ENCODE data around the gene RDH14. TPM values are rescaled to one million over a fixed set of nuclear protein-coding genes. Genes with fewer than 3 reads are reported as not detected.

The RDH14 gene
- total and polyA plus RNA-seq, 2 of the 4 experiments (the other 2 are of a cell fraction), result 11.9 to 12.2 TPM

DNA sequence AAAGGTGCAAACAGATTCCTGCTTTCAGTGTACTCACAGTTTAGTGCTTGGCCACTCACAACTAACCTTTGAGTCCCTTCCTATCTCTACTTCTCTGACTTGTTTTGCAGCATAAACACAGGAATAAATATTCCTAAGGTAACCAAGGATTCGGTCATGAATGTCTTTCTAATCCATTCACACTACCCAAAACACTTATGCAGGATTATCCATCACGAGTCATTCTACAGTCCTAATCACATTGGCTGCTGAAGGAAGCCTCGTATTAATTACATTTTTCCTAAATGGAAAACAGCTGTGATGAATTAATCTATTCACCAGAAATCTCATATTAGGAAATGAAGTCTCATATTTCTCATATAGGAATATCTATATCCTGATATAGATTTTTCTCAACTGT, 16.3 kb downstream of the RDH14 start:
- no peaks in the 10 kb centered on the region for H3K4me1 ChIP-seq (ENCODE audit: control insufficient read depth, insufficient read depth, low read length)
- H2BK15ac ChIP-seq (ENCODE audit: low read depth, low read length), result no peak overlapping the region
- in situ Hi-C loops (cut with MboI; ENCODE audit: low sequenced_read_pairs) (no loop called here), intact Hi-C loops (cut with micrococcal nuclease) (no loop called here), dilution Hi-C loops (cut with HindIII; ENCODE audit: low sequenced_read_pairs, unreplicated experiment) (no loop called here)
- H2AFZ ChIP-seq (replicated peaks; ENCODE audit: low read length, poor library complexity), result no peak overlapping the region
- no peaks in the 10 kb centered on the region for H3K27me3 ChIP-seq (ENCODE audit: control insufficient read depth, insufficient read depth, low read length)
- no peak overlapping the region for H3K56ac ChIP-seq (ENCODE audit: extremely low read depth, insufficient read depth, low read length)
- H2BK5ac ChIP-seq (ENCODE audit: low read depth, low read length, poor library complexity, severe bottlenecking), result no peak overlapping the region
- H3K4me3 ChIP-seq (ENCODE audit: insufficient read depth, low read depth, low read length), result no peak overlapping the region
- no peak overlapping the region for H2AK9ac ChIP-seq (replicated peaks; ENCODE audit: low read depth, low read length, poor library complexity)
- no peaks in the 10 kb centered on the region for H4K20me1 ChIP-seq (ENCODE audit: insufficient read depth, low read length)
- H3K23ac ChIP-seq (ENCODE audit: low read depth, low read length), result no peak overlapping the region
- BruUV-seq (replicated peaks), result no TSS peak
- DNase-seq, result no peak
- no peak overlapping the region for H4K8ac ChIP-seq (ENCODE audit: low read depth in 2 of 2, low read length in 2 of 2)
- CTCF ChIA-PET, result interaction anchor here (1.4 kb wide), 1 partner anchor 65 kb away, joined by 3 read pairs; no protein-coding TSS in a partner anchor
- no peaks in the 10 kb centered on the region for H3K36me3 ChIP-seq (ENCODE audit: control insufficient read depth, insufficient read depth, low read length)
- no peaks in the 10 kb centered on the region for H3K9me1 ChIP-seq (ENCODE audit: insufficient read depth, low read length)
- no peak overlapping the region for H3K27ac ChIP-seq (ENCODE audit: insufficient read depth, low read length)
- H3K18ac ChIP-seq (ENCODE audit: low read depth, low read length), result no peak overlapping the region
- H2BK20ac ChIP-seq (ENCODE audit: low read depth, low read length), result no peak overlapping the region
- no peak overlapping the region for H2BK120ac ChIP-seq (ENCODE audit: low read depth, low read length)
- no peak for TF ChIP-seq SMC3 (IDR thresholded peaks at IDR 0.05; ENCODE audit: low read depth, low read length)
- TF ChIP-seq POLR2A (IDR thresholded peaks at IDR 0.05; ENCODE audit: low read depth, low read length), result no peak
- TF ChIP-seq, protein P1, sequence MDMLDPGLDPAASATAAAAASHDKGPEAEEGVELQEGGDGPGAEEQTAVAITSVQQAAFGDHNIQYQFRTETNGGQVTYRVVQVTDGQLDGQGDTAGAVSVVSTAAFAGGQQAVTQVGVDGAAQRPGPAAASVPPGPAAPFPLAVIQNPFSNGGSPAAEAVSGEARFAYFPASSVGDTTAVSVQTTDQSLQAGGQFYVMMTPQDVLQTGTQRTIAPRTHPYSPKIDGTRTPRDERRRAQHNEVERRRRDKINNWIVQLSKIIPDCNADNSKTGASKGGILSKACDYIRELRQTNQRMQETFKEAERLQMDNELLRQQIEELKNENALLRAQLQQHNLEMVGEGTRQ (IDR thresholded peaks at IDR 0.05; ENCODE audit: low read depth, low read length), result no peak
- H3K14ac ChIP-seq (replicated peaks; ENCODE audit: low read depth, low read length), result no peak overlapping the region
- POLR2A ChIA-PET (ENCODE audit: unreplicated experiment), result no interaction called here
- H3K79me1 ChIP-seq (ENCODE audit: low read depth in 1 of 2, low read length in 2 of 2), result no peaks in the 10 kb centered on the region
- ATAC-seq (ENCODE audit: low read depth), result no peak
- no peak overlapping the region for H4K91ac ChIP-seq (ENCODE audit: insufficient read depth, low read depth, low read length)
- no peak overlapping the region for H2AK5ac ChIP-seq (ENCODE audit: low read depth, low read length)
- no peaks in the 10 kb centered on the region; the same call in 1 of the 2 replicates for H3K9me3 ChIP-seq (ENCODE audit: control insufficient read depth, insufficient read depth, low read length)
- H3K9ac ChIP-seq (ENCODE audit: low read depth, low read length), result no peak overlapping the region
- no peak overlapping the region for H4K5ac ChIP-seq (ENCODE audit: low read depth, low read length)
- no peak overlapping the region for H3K4ac ChIP-seq (ENCODE audit: low read depth, low read length)
- WGBS, 2 experiments (ENCODE audit: extremely low coverage in 2 of 2, insufficient read length in 1 of 2), result no CpG with 5 or more reads among the region's 3 CpGs
- H3K4me2 ChIP-seq (ENCODE audit: low read depth, low read length), result no peak overlapping the region

Measured in IMR-90 (cell line).